Neural cell (in vitro differentiated cells): ENCODE data around the gene RGS17. TPM values are rescaled to one million over a fixed set of nuclear protein-coding genes. Genes with fewer than 3 reads are reported as not detected.

Source experiments
- H2AFZ ChIP-seq: fragments of 200-600, 300-800 bp; sonication (generic), shearing (Covaris generic); 2 replicates; pipeline ENCODE4 v1.6.0; 2014; ENCODE audit warnings: low read depth, mild to moderate bottlenecking, antibody characterized with exemption, low read length, moderate library complexity
- H3F3A ChIP-seq: fragments of 200-600 bp; shearing (Covaris generic); 2 replicates; pipeline ENCODE4 v1.6.1; 2016; ENCODE audit warnings: mild to moderate bottlenecking, moderate library complexity, mixed read lengths, antibody characterized with exemption, low read length; ENCODE audit not compliant: insufficient read depth, poor library complexity, severe bottlenecking
- H3K27ac ChIP-seq: fragments of 200-600, 300-800 bp; sonication (generic), shearing (Covaris generic); 2 replicates; pipeline ENCODE4 v1.5.1; 2014; ENCODE audit warnings: mild to moderate bottlenecking, low read length, moderate library complexity
- H3K27me3 ChIP-seq: fragments of 300-800, 200-600 bp; sonication (generic), shearing (Covaris generic); 2 replicates; pipeline ENCODE4 v1.6.0; 2014; ENCODE audit warnings: mild to moderate bottlenecking, low read depth, low read length, moderate library complexity; ENCODE audit not compliant: insufficient read depth
- H3K36me3 ChIP-seq: fragments of 300-800, 200-600 bp; sonication (generic), shearing (Covaris generic); 2 replicates; pipeline ENCODE4 v1.5.1; 2014; ENCODE audit warnings: mild to moderate bottlenecking, antibody characterized with exemption, low read length, moderate library complexity; ENCODE audit not compliant: insufficient read depth
- H3K4me2 ChIP-seq: fragments of 300-800, 200-600 bp; sonication (generic), shearing (Covaris generic); 2 replicates; pipeline ENCODE4 v1.6.0; 2014; ENCODE audit warnings: mild to moderate bottlenecking, low read length
- H3K4me3 ChIP-seq: fragments of 300-800, 200-600 bp; sonication (generic), shearing (Covaris generic); 2 replicates; pipeline ENCODE4 v1.5.1; 2014; ENCODE audit warnings: mild to moderate bottlenecking, low read length, moderate library complexity
- H3K79me2 ChIP-seq: fragments of 200-600 bp; shearing (Covaris generic); replicated peaks from 2 replicates; pipeline ENCODE4 v1.6.0; 2014; ENCODE audit warnings: mild to moderate bottlenecking, low read length, moderate library complexity; ENCODE audit not compliant: insufficient read depth
- H3K9ac ChIP-seq: fragments of 300-800, 200-600 bp; sonication (generic), shearing (Covaris generic); 2 replicates; pipeline ENCODE4 v1.6.1; 2016; ENCODE audit warnings: mild to moderate bottlenecking, low read length, mixed read lengths
- H3K9me2 ChIP-seq: fragments of 200-600 bp; shearing (Covaris generic); 2 replicates; pipeline ENCODE4 v1.6.1; 2016; ENCODE audit warnings: mild to moderate bottlenecking, low read length, mixed read lengths; ENCODE audit not compliant: insufficient read depth
- H3K9me3 ChIP-seq: fragments of 200-600, 300-800 bp; sonication (generic), shearing (Covaris generic); 2 replicates; pipeline ENCODE4 v1.6.1; 2016; ENCODE audit warnings: mild to moderate bottlenecking, mixed run types, low read length, moderate library complexity, mixed read lengths
- H4K20me1 ChIP-seq: fragments of 200-600 bp; shearing (Covaris generic); 2 replicates; pipeline ENCODE4 v1.6.1; 2016; ENCODE audit warnings: mild to moderate bottlenecking, mixed run types; ENCODE audit not compliant: insufficient read depth
- CTCF ChIP-seq: fragments of 450-650 bp; IDR thresholded peaks from 2 replicates; pipeline ENCODE4 v1.5.1; 2014; ENCODE audit warnings: antibody characterized with exemption, mild to moderate bottlenecking, moderate library complexity; ENCODE audit not compliant: poor library complexity, severe bottlenecking
- EP300 ChIP-seq: fragments of 450-650 bp; conservative IDR thresholded peaks from 2 replicates; pipeline ENCODE4 v1.6.1; 2014; ENCODE audit warnings: antibody characterized with exemption, mild to moderate bottlenecking, moderate library complexity; ENCODE audit not compliant: poor library complexity, severe bottlenecking
- EZH2 ChIP-seq: fragments of 200-600, 300-800 bp; shearing (Covaris generic), sonication (generic); IDR thresholded peaks from 2 replicates; pipeline ENCODE4 v1.6.1; 2014; ENCODE audit warnings: antibody characterized with exemption, low read length, borderline replicate concordance, mild to moderate bottlenecking; ENCODE audit not compliant: insufficient read depth, poor library complexity, severe bottlenecking
- MXI1 ChIP-seq: fragments of 450-650 bp; conservative IDR thresholded peaks from 2 replicates; pipeline ENCODE4 v1.6.1; 2014; ENCODE audit warnings: antibody characterized with exemption, mild to moderate bottlenecking; ENCODE audit not compliant: poor library complexity, severe bottlenecking
- POLR2AphosphoS5 ChIP-seq: IDR thresholded peaks from 2 replicates; pipeline ENCODE4 v1.6.1; 2012
- REST ChIP-seq: IDR thresholded peaks from 2 replicates; pipeline ENCODE4 v1.6.1; 2012; ENCODE audit warnings: borderline replicate concordance
- SMC3 ChIP-seq: fragments of 450-650 bp; conservative IDR thresholded peaks from 2 replicates; pipeline ENCODE4 v1.6.1; 2014; ENCODE audit warnings: antibody characterized with exemption, mild to moderate bottlenecking, moderate library complexity; ENCODE audit not compliant: poor library complexity
- TAF1 ChIP-seq: IDR thresholded peaks from 2 replicates; pipeline ENCODE4 v1.6.1; 2012; ENCODE audit warnings: low read depth
- polyA plus RNA-seq: library from polyadenylated mRNA; depleted of rRNA; stranded (reverse); fragments of >200 nt; gene quantifications from 2 replicates; pipeline ENCODE4 v1.2.3, GENCODE V29; 2014

The RGS17 gene
- polyA plus RNA-seq, 1 donor from 2014 or later = 44.9 TPM

- H4K20me1 ChIP-seq = no peaks in the 10 kb centered on the region
Observed at GRCh38 chr6:152976749-152977148, 154.3 kb downstream of the RGS17 start.

GRCh38 chr6:152975204-152975915 lies 155.7 kb downstream of the RGS17 start:
- H4K20me1 ChIP-seq = no peaks in the 10 kb centered on the region
- H3K4me3 ChIP-seq = no peak overlapping the region
- H3K9me3 ChIP-seq = no peaks in the 10 kb centered on the region

More at GRCh38 chr6:152976749-152977148, 154.3 kb downstream of the RGS17 start:
- Histone ChIP-seq H3K9ac (no peak overlapping the region), H3K36me3 (no peaks in the 10 kb centered on the region), H3K4me2 (no peak overlapping the region), H3F3A (no peaks in the 10 kb centered on the region), H3K27ac (no peak overlapping the region), H3K27me3 (no peaks in the 10 kb centered on the region), H3K9me2 (no peaks in the 10 kb centered on the region), H3K4me3 (no peak overlapping the region), H3K79me2 (peaks cover 82% of the 10 kb centered on the region), H3K9me3 (no peaks in the 10 kb centered on the region), H2AFZ (no peak overlapping the region)
- no peak for TF ChIP-seq REST
- no peak for TF ChIP-seq SMC3
- no peak for TF ChIP-seq TAF1
- no peak for TF ChIP-seq POLR2AphosphoS5

GRCh38 chr6:152973916-152974315 lies 157.2 kb downstream of the RGS17 start:
- no peak overlapping the region for H3K4me2 ChIP-seq
- TF ChIP-seq CTCF = no peak
- no peak for TF ChIP-seq REST
- no peak for TF ChIP-seq SMC3
- TF ChIP-seq EZH2 = no peak
- no peak for TF ChIP-seq EP300
- TF ChIP-seq TAF1 = no peak
- TF ChIP-seq POLR2AphosphoS5 = no peak
- TF ChIP-seq MXI1 = no peak
- H3K36me3 ChIP-seq = peaks cover 19% of the 10 kb centered on the region
- no peaks in the 10 kb centered on the region for H3K9me3 ChIP-seq
- H4K20me1 ChIP-seq = no peaks in the 10 kb centered on the region
- no peak overlapping the region for H3K27ac ChIP-seq
- no peak overlapping the region for H3K9ac ChIP-seq
- H3F3A ChIP-seq = no peaks in the 10 kb centered on the region
- no peaks in the 10 kb centered on the region for H3K9me2 ChIP-seq
- peaks cover 54% of the 10 kb centered on the region for H3K79me2 ChIP-seq
- no peaks in the 10 kb centered on the region for H3K27me3 ChIP-seq
- no peak overlapping the region for H2AFZ ChIP-seq
- H3K4me3 ChIP-seq = no peak overlapping the region

More at GRCh38 chr6:152975204-152975915, 155.7 kb downstream of the RGS17 start:
- no peaks in the 10 kb centered on the region for H3K9me2 ChIP-seq
- H2AFZ ChIP-seq = no peak overlapping the region
- H3K4me2 ChIP-seq = no peak overlapping the region
- no peak for TF ChIP-seq EP300
- TF ChIP-seq EZH2 = no peak
- H3K27me3 ChIP-seq = no peaks in the 10 kb centered on the region
- peaks cover 12% of the 10 kb centered on the region for H3K36me3 ChIP-seq
- no peak overlapping the region for H3K27ac ChIP-seq
- H3K79me2 ChIP-seq = peaks cover 68% of the 10 kb centered on the region
- no peak overlapping the region for H3K9ac ChIP-seq
- no peaks in the 10 kb centered on the region for H3F3A ChIP-seq
